ENCODE data around the gene FDPS.

FDPS gene

GRCh38 chr1:155267373-155267772, 41.3 kb upstream of the FDPS start:
- TF ChIP-seq, protein P1, sequence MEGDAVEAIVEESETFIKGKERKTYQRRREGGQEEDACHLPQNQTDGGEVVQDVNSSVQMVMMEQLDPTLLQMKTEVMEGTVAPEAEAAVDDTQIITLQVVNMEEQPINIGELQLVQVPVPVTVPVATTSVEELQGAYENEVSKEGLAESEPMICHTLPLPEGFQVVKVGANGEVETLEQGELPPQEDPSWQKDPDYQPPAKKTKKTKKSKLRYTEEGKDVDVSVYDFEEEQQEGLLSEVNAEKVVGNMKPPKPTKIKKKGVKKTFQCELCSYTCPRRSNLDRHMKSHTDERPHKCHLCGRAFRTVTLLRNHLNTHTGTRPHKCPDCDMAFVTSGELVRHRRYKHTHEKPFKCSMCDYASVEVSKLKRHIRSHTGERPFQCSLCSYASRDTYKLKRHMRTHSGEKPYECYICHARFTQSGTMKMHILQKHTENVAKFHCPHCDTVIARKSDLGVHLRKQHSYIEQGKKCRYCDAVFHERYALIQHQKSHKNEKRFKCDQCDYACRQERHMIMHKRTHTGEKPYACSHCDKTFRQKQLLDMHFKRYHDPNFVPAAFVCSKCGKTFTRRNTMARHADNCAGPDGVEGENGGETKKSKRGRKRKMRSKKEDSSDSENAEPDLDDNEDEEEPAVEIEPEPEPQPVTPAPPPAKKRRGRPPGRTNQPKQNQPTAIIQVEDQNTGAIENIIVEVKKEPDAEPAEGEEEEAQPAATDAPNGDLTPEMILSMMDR (IDR thresholded peaks at IDR 0.05; ENCODE audit: low read length, missing control alignments) = no peak
- DNase-seq (ENCODE audit: low read depth) = no peak
- no peak overlapping the region for H3K4me3 ChIP-seq (replicated peaks; ENCODE audit: low read depth, low read length)

- TF ChIP-seq, protein P1 (IDR thresholded peaks at IDR 0.05; ENCODE audit: low read length, missing control alignments) = no peak
- no peak overlapping the region for H3K4me3 ChIP-seq (replicated peaks; ENCODE audit: low read depth, low read length)
- no peak for DNase-seq (ENCODE audit: low read depth)
Observed at GRCh38 chr1:155268630-155269029, 40.0 kb upstream of the FDPS start.

DNA sequence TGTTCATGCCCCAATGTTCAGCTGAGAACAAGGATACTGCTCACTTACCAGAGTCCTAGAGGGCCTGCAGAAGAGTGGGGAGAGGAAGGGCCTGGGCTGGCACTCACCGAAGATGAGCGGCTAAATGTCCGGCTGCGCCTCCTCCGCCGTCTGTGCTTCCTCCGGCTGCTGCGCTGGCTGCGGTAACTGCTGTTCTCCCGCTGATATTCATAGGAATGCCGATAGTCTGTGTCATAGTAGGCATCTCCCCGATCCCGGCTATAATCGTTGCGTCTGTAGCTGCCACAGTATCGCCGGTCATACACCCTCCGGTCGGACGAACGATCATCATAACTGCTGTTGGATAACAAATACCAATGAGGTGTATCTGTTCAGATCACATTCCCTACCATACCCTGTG, 39.3 kb upstream of the FDPS start:
- H3K4me3 ChIP-seq (replicated peaks; ENCODE audit: low read depth, low read length) = no peak overlapping the region
- DNase-seq (ENCODE audit: low read depth) = no peak
- TF ChIP-seq, protein P1 (IDR thresholded peaks at IDR 0.05; ENCODE audit: low read length, missing control alignments) = no peak

DNA sequence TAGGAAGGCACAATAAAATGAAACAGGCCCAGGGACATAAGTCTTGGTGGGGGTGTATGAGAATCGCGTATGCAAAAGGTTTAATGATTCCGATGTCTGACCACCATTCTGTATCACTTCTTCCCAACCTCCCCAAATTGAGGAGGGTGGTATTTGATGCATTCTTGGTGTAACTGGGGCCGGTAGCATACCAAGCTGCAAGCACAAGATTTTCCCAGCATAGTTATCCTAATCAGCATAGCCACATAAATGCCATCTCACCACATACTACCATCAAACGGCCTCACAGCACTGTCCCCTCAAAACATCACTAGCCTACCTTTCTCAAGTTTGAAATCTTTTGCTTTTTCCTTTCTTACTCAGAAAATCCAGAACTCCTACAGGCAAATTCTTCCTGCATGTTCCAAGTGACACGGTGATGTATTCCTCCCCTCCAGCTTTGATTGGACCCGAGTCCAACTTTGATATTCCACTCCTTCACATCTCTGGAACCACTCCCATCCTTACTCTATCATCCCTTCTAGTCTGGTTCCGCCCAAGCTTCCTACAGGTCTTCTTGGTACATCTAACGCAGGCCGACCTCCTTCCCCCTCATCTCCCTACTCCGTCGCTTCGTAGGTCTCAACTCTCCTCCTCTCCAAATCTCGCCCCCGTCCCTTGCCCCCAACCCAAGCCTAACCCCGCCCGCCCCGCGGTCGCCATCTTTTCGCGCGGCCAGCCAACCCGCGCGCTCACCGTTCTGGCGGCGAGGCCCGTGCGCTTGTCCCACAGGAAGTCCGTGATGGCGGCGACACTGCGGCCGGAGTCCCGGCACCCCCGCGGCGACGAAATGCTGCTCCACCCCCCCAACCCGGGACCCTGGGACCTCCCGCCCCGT, 36.0 kb upstream of the FDPS start:
- H3K4me3 ChIP-seq (replicated peaks; ENCODE audit: low read depth, low read length) = peak overlapping the region; percentile 75
- TF ChIP-seq, protein P1 (IDR thresholded peaks at IDR 0.05; ENCODE audit: low read length, missing control alignments) = no peak
- peak; percentile 67 for DNase-seq (ENCODE audit: low read depth)

DNA sequence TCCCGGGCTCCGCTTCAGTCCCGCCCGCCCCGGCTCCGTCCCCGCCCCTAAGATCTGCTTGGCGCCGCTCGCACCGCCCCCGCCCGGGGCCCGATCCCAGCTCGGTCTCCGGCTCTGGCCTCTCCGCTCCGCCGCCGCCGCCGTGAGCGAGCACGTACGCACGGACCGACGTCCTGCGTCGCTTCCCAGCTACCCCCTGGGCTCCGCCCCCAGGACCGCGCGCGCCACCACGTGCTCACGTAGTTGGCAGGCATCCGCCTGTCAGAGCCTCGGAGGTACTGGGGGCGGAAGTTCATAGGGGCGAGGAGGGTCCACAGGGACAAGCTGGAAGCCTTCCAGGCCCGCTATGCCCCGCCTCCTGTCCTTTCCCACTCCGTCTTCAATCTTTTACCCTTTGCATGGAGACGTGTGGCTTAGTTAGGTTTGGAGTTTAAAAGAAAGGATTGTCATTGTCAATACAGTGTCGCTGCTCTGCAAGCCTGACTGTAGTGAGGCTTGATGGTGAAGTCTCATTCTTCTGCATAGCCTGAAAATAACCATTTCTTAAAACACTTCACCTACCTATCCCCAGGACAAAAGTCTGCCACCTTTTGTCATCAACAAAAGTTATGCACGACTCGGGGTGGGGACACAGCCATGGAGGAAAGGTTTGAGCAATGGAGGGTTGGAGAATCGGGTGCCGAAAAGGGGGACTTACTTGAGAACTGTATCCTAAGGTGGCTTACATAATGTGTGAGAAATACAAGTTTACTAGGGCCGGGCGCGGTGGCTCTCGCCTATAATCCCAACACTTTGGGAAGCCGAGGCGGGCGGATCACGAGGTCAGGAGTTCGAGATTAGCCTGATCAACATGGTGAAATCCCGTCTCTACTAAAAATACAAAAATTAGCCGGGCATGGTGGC, 35.1 kb upstream of the FDPS start, which contains the start of gene CLK2:
CLK2 (minus strand) TSS at position 162 of the 903 bp plus-strand sequence. CDS start 2,527 bp downstream, outside the sequence.
- peak; percentile 95 for DNase-seq (ENCODE audit: low read depth)
- peak within 1 kb of the TSS; percentile 75 for H3K4me3 ChIP-seq (replicated peaks; ENCODE audit: low read depth, low read length)
- TF ChIP-seq, protein P1 (IDR thresholded peaks at IDR 0.05; ENCODE audit: low read length, missing control alignments) = no peak

GRCh38 chr1:155277070-155277901, 31.4 kb upstream of the FDPS start, which contains the start of gene HCN3:
Gene HCN3, plus strand, starts transcription at chr1:155277463. Its CDS starts 128 bp downstream, at chr1:155277591.
- DNase-seq (ENCODE audit: low read depth) = peak; percentile 97
- TF ChIP-seq, protein P1 (IDR thresholded peaks at IDR 0.05; ENCODE audit: low read length, missing control alignments) = peak; percentile 17
- peak within 1 kb of the TSS; percentile 69 for H3K4me3 ChIP-seq (replicated peaks; ENCODE audit: low read depth, low read length)
